Measurements from ENCODE around the gene NBPF26.
"Not testable (repeated sequence)": the region's sequence is repeated elsewhere in the genome, so short reads cannot be mapped to it uniquely, and the experiment has no call there.

The NBPF26 gene

DNA sequence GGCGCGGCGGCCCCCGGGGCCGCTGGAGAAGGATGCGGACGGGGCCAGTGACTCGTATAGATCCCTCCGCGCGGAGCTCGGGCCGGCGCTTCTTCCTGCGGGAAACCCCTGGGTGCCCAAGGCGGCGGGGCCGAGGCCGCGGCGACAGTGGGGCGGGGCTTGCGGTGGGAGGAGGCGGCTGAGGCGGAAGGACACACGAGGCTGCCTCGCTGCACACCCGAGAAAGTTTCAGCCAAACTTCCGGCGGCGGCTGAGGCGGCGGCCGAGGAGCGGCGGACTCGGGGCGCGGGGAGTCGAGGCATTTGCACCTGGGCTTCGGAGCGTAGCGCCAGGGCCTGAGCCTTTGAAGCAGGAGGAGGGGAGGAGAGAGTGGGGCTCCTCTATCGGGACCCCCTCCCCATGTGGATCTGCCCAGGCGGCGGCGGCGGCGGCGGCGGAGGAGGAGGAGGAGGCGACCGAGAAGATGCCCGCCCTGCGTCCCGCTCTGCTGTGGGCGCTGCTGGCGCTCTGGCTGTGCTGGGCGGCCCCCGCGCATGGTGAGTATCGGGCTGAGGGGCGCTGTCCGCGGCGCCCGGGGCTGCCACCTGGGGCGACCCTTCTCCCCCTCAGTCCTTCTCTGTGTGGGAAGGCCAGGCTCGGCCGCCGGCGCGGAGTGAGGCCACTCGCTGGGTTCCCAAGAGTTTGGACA, at the start of gene NBPF26:
Gene NBPF26 (plus strand): TSS at position 231 of the 688 bp plus-strand sequence.
- peak; percentile 87 for DNase-seq

DNA sequence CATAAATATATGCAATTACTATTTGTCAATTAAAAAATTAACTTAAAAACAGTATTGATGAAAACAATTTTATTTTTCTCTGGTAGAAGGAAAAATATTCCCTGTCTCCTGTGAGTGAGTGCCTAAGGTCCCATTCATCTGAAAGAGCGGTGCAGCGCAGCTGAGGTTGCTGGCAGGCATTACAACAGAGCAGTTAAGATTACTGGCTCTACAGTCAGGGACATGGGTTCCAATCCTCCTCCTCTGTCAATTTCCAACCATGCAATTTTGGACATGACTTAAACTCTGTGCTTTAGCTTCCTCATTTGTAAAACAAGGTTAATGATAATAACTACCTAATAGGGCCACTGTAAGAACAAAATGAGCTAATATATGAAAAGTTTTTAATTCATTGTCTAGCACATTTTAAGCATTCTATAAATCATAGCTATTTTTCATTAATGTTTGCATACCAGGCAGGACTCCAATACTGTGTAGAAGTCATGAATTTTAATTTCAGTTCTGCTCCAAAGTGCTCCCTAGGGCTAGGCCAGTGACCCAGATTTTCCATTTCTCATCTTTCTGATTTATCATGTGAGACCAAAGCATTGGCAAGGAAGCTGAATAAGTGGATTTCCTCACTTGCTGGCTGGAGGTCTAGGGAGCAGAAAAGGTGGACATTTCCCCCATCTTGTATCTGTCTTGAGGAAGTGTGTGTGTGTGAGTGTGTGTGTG, 43.5 kb upstream of the NBPF26 start:
- not testable (repeated sequence) for DNase-seq

DNA sequence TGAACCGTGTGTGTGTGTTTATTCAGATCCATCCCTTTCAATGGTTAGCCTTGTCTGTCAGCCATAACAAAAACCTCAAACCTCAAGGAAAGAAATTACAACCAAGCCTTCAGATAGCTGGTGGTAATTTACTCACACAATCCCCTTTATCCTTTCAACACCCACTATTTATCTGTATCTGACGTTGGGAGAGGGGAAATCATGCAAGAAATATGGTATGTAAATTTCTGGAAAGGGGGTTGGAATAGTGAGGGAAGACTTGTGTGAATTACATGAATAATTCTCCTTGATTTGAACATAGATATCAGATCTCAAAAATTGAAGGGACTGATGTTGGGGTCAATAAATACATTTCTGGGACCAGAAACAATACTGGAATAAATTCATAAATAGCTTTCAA, 42.8 kb upstream of the NBPF26 start:
- not testable (repeated sequence) for DNase-seq

DNA sequence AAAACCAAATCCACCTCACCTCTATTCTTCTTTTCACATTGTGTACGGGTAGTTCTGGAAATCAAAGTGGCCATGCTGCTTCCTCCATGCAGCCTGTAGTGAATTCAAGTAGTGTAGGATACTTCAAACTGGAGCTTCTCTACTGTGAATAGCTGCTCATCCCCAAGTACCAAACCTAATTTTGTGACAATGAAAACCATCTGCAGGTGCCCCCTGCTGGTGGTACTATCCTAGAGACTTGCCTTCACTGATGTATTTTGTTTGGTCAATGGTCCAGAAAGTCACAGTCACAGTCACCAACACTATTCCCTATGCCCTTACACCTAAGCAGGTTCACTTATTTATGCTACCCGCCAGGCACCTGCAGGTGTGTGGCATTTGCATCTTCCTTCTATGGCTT, 39.3 kb upstream of the NBPF26 start:
- not testable (repeated sequence) for DNase-seq

DNA sequence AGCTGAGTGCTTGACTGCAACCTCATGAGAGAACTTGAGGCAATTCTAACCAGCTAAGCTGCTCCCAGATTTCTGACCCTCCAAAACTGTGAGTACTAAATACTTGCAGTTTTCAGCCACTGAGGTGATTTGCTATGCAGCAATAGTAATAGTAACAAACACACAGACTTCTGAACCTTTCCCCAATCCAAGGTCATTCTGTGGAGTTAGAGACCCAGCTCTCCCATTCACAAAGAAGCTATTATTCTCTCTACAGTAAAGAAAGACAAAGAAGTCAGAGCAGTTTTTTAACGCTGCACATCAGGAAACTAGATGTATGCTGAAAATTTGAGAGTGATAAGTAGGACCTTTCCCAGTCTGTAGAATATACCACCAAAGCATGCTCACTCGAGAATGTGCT, 38.1 kb upstream of the NBPF26 start:
- not testable (repeated sequence) for DNase-seq

DNA sequence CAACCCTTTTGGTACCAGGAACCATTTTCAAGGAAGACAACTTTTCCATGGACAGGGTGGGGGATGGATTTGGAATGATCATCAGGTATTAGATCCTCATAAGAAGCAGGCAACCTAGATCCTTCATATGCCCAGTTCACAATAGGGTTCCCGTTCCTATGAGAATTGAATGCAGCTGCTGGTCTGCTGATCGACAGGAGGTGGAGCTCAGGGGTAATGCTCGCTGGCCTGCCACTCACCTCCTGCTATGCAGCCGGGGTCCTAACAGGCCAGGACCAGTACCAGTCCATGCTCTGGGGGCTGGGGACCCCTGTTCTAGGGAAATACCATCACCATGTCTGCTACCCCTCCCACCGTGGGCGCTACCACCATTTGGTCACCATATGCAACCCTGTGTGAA, 36.5 kb upstream of the NBPF26 start:
- DNase-seq = not testable (repeated sequence)

DNA sequence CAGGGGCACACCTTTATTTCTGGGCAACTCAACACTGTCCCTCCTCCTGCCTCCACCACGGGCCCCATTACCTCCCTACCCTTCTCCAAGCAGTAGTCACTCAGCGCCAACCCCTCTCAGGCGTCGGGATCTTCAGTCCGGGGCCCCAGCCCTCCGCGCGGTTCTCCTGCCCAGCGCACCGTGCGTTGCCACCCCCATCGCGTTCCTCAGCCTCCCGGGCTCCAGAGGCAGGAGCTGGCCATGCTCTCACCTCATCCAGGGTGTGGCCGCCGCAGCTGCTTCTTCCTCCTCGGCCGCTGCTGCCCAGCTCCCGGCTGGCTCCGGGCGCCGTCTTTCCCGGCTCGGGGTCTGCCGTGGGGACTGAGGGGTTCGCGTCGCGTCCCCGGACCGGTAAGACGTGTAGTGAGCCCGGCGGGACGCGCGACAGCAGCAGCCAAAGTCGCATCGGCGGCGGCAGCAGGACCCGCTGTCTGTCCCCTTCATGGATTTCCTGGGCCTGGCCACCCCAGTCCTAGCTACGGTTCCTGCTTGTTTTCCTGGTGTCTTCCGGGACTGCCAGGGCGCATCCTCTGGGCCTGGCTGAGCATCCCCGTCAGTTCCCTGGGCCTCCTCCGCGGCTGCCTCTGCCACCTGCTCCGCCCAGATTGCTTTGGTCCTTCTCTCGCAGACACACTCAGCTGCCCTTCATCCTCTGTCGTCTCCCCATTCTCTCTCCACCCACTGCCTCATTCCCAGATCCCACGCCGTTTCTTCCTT, 22.8 kb upstream of the NBPF26 start:
- not testable (repeated sequence) for DNase-seq

DNA sequence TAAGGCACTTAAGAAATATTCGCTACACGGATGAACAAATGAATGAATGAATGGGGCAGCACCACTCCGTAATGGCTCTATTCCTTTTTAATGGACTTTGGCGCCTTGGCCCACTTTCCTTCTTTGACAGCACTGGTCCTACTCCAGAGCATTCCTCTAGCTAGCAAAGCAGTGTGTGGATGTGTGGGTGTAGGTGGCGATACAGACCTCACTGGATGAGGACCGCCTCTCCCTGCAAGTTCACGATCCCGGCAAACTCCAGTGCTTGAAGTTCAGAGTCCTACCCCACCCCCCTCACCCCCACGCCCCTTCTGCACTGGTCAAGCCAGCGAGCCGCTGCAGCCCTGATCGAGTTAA, 409 bp upstream of the NBPF26 start:
- DNase-seq = not testable (repeated sequence)

DNA sequence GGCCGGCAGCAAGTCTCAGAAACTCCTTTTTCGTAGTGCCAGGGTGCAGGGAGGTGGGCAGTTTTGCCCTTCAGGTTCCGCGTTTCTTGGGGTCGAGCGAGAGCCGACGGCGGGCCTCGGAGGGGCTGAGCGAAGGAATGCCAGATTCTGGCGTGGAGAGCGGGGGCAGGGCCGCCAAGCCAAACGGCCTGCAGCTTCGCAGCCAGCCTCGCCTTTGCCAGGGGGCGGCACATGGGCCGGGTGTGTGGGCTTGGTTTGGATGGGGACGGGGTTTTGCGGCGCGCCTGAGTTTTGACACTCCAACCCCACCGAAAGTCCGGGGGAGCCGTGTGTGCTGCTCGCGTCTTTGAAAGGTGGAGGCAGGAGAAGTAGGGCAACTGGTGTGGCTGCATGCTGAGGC, 762 bp downstream of the NBPF26 start:
- not testable (repeated sequence) for DNase-seq

DNA sequence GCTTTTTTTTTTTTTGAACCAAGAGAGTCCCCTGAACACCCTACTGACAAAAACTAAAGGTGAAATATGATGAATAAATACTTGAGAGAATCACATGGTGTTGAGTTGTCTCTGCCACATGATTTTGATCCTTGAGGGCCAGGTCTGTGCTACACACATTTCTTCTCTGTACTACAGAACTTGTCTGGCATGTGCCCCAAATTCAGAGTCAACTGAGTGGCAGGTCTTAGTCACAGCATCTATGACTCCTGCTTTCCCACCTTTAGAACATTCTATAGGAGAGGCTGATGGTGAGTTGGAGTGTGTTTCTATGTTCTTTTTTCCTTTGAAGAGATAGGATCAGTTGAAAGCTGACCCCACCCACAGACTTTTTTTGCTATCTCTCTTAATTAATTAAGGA, 5.1 kb downstream of the NBPF26 start:
- DNase-seq = not testable (repeated sequence)

DNA sequence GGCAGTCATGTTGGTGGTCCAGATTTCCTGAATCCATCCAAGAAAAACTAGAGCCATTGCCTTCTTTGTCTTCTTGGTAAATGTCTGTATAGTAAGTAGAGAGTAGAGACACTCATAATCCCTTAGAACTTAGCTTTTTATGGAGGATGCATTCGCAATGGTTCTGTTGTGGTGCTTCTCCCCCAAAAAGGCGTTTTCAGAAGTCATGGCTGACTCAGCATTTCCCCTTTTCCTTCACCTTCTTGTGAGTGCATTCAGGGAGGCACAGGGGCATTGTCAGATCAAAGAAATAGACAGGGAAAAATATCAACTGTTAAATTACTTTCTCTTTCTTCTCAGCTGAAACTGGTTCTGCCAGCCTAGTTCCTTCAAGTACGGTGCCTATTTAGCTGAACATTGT, 45.3 kb downstream of the NBPF26 start:
- DNase-seq = not testable (repeated sequence)

DNA sequence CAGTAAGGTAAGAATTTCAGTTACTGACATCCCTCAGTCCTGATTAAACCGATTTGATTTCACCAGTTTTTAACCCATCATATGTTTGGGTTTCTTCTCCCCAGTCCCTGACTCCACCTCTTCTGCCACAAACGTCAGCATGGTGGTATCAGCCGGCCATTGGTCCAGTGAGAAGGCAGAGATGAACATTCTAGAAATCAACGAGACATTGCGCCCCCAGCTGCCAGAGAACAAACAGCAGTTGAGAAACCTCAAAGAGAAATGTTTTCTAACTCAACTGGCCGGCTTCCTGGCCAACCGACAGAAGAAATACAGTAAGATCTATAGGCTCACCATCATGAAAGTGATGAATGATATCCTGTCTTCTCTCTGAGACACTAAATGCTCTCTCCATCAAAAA, 81.7 kb downstream of the NBPF26 start:
- DNase-seq = not testable (repeated sequence)

DNA sequence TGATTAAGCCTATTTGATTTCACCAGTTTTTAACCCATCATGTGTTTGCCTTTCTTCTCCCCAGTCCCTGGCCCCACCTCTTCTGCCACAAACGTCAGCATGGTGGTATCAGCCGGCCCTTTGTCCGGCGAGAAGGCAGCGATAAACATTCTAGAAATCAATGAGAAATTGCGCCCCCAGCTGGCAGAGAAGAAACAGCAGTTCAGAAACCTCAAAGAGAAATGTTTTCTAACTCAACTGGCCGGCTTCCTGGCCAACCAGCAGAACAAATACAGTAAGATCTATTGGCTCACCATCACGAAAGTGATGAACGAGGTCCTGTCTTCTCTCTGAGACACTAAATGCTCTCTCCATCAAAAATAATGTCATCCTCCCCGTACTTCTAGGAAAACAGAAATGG, 88.1 kb downstream of the NBPF26 start:
- DNase-seq = peak; percentile 48

DNA sequence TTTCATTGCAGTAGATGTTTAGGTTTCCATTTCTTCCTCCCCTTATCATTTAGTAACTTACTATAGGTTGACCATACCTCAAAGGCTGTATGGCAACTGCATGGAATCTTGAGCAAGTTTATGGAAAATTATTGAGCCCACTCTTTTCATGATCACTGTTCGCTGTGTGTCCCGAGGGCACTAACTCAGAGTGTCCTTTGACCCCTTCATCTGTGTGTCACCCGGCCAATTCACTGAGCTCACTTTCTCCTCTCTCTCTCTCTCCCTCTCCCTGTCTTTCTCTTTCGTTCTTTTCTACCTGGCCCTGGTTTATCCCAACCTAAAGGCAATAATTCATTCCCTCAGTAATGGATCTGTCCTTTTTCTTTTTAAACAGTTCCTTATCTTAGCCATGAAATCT, 101.3 kb downstream of the NBPF26 start:
- DNase-seq = not testable (repeated sequence)

DNA sequence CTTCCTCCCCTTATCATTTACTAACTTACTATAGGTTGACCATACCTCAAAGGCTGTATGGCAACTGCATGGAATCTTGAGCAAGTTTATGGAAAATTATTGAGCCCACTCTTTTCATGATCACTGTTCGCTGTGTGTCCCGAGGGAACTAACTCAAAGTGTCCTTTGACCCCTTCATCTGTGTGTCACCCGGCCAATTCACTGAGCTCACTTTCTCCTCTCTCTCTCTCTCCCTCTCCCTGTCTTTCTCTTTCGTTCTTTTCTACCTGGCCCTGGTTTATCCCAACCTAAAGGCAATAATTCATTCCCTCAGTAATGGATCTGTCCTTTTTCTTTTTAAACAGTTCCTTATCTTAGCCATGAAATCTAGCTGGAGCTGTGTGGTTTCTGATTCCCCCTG, 102.9 kb downstream of the NBPF26 start:
- DNase-seq = not testable (repeated sequence)

DNA sequence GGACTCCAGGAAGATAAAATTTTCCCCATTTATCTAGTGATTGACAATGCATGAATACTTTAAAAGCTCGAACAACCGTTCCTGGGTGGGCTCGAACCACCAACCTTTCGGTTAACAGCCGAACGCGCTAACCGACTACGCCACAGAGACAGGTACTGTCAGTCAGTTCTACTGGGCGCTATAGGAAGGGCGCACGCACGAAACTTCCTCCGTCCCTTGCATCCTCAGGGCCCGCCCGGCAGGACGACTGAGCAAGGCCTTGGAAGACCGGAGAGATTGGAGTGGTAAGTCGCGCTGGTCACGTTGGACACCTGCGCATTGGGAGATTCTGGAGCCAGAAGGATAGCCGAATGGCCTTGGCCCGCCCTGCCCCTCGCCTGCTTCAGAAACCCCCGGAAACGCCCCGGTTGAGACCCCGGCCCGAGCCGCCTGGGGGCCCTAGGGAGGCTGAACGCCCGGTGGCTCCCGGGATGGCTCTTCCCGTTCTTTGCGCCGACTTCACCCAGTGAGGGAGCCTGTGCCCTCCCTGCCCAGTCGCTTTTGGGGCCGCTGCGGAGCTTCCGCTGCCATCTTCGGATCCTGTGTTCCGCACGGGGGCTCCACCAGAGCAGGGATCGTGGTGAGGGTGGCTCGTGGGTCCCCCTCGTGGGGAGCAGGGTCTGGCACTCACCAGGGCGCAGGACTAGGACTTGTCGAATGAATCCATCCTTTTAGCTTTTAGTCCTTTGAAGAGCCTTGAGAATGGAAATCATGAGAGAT, 120.6 kb downstream of the NBPF26 start:
- peak; percentile 88 for DNase-seq

DNA sequence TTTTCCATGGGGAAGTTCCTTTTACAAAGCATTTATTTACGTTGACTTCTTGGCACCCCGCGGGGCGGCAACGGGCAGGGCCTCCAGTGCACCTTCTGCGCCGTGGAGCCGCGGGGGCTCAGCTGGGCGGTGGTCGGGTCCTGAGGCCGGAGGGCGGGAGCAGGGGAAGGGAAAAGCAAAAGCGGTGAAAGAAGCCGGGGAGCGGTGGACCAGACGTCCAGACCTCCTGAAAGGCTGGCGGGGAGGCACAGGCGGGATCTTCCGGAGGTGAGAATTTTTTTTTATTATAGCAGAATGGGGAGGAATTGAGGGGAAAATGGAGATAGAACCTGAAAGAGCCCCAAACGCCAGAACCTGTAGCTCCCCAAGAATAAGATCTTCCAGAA, 121.2 kb downstream of the NBPF26 start:
- not testable (repeated sequence) for DNase-seq

DNA sequence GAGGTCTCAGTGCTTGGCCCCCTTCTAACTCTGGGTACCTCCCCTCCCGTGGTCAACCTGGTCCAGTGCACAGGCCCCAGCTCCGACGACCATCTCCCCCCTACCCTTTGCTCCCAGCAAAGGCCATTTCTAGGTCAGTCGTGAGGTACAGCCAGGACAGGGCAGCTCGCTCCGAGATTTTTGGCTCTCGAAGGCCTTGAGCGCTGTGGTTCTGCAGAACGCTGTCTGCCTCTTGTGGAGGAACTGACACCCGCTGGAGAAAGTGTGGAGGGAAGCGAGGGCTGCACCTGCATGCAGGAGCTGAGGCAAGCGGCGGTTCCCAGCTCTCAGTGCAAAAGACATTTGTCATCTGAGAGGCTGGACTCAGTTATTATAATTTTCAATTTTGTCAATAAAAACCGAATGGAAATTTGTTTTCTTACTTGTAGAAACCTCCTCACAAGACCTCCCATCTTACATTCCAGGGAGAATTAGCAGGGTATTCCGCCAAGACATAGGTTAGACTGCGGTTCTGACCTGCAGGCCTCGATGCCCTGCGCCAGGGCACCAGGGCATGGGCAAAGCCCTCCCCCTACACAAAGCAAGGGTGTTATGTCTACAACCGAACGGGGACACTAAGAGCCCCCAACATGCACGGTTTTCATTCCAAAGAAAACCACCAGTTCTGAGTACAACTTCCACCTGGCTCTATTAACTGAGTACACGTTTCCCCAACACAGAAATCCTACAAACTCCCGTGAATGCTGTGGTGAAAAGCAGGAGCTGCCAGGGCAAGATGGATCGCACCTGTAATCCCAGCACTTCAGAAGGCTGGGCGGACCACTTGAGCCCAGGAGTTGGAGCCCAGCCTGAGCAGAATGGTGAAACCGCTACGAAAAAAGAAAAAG, 125.9 kb downstream of the NBPF26 start:
- DNase-seq = peak; percentile 47

DNA sequence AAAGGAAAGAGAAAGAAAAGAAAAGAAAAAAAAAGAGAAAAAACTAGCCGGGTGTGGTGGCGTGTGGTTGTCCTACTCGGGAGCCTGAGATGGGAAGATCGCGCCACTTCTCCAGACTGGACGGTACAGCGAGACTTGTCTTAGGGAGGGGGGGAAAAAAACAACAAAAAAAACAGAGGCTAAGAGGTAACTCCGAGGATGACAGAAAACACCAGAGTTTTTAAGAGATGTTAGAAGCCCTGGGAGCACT, 126.5 kb downstream of the NBPF26 start:
- not testable (repeated sequence) for DNase-seq

DNA sequence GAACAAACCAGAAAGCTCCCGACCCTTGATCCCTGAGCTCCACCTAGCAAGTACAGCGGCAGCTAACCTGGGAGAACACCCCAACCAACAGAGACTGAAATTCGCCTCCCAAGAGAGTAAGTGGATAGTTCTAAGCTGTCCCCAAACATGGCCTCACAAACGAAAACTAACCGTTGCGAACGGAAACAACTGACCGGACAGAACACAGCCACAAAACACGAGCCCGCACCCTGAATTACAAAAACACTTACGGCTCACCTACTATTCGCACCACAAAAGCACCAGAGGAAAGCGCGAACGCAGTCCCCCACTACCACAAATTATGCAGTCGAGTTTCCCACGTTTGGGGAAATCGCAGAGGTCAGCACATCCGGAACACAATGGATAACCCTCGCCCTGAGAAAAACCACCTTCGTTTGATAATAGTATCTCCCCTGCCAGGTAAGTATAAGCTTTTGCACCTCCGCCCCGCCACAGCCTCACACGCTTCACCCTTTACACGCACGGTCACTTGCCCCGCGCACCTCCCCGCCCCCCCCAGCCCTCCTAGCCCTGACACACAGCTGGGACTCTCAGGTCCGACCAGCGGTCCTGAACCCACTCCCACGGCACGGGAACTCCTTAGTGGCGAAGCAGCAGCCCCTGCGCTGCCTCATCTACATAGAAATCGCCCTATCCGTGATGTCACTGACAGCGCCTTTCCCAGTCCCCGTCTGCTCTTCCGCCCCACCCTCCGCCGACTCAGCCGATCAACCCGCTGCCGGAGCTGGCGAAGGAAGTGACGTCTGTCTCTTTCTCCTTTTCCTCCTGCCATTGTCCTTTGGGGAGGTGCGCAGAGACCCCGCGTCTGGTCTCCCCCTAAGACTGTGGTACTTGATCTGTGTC, 127.0 kb downstream of the NBPF26 start:
- peak; percentile 95 for DNase-seq

DNA sequence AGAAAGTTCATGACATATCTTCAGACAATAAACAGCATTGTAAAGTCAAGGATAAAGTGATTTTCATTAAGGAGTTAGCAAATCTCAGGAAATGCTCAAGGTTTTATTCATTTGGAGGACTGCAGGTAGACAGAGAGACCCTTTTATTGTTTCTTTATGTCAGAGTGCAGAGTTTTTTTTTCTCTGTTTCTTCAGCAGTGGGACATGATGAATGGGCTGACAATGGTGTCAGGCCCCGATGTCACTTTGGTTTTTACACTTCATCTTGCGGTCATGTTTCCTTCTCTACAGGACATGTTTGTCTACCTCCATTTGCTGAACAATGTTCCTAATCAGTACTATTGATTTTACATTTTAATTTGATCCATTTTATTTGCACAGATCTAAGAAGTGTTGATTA, 134.4 kb downstream of the NBPF26 start:
- not testable (repeated sequence) for DNase-seq

Measured in CD4-positive, alpha-beta T cell treated with Interleukin-15 for 1 hour (primary cell).